Neuron (in vitro differentiated cells): ENCODE data around the gene BCL6.

Source experiments
- H2AFZ ChIP-seq: one replicate; pipeline ENCODE4 v1.6.1; 2013; ENCODE audit warnings: low read depth, mild to moderate bottlenecking, inconsistent platforms, low read length, moderate library complexity
- H3K27me3 ChIP-seq: one replicate; pipeline ENCODE4 v1.6.1; 2013; ENCODE audit warnings: low read length; ENCODE audit not compliant: insufficient read depth
- H3K36me3 ChIP-seq: one replicate; pipeline ENCODE4 v1.6.1; 2013; ENCODE audit warnings: low read length; ENCODE audit not compliant: insufficient read depth
- H3K4me1 ChIP-seq: one replicate; pipeline ENCODE4 v1.6.1; 2013; ENCODE audit warnings: low read length; ENCODE audit not compliant: insufficient read depth
- H3K4me3 ChIP-seq: 2 replicates; pipeline ENCODE4 v1.5.1; 2013; ENCODE audit warnings: mild to moderate bottlenecking, low read length, moderate library complexity
- H3K9me3 ChIP-seq: one replicate; pipeline ENCODE4 v1.6.1; 2013; ENCODE audit warnings: low read length

Gene BCL6

GRCh38 chr3:187748050-187748481 is 2.8 kb upstream of the BCL6 start:
- peak overlapping the region; percentile 39 for H2AFZ ChIP-seq
- no peaks in the 10 kb centered on the region for H3K36me3 ChIP-seq
- H3K9me3 ChIP-seq, result no peaks in the 10 kb centered on the region
- H3K4me1 ChIP-seq, result peaks cover 21% of the 10 kb centered on the region
- H3K4me3 ChIP-seq, result peak overlapping the region; percentile 87
- no peaks in the 10 kb centered on the region for H3K27me3 ChIP-seq

- Histone ChIP-seq H2AFZ (peak overlapping the region; percentile 39), H3K36me3 (no peaks in the 10 kb centered on the region), H3K4me3 (peak overlapping the region; percentile 87), H3K27me3 (no peaks in the 10 kb centered on the region), H3K4me1 (peaks cover 26% of the 10 kb centered on the region), H3K9me3 (no peaks in the 10 kb centered on the region)
Observed at GRCh38 chr3:187747506-187747905, 2.2 kb upstream of the BCL6 start.

DNA sequence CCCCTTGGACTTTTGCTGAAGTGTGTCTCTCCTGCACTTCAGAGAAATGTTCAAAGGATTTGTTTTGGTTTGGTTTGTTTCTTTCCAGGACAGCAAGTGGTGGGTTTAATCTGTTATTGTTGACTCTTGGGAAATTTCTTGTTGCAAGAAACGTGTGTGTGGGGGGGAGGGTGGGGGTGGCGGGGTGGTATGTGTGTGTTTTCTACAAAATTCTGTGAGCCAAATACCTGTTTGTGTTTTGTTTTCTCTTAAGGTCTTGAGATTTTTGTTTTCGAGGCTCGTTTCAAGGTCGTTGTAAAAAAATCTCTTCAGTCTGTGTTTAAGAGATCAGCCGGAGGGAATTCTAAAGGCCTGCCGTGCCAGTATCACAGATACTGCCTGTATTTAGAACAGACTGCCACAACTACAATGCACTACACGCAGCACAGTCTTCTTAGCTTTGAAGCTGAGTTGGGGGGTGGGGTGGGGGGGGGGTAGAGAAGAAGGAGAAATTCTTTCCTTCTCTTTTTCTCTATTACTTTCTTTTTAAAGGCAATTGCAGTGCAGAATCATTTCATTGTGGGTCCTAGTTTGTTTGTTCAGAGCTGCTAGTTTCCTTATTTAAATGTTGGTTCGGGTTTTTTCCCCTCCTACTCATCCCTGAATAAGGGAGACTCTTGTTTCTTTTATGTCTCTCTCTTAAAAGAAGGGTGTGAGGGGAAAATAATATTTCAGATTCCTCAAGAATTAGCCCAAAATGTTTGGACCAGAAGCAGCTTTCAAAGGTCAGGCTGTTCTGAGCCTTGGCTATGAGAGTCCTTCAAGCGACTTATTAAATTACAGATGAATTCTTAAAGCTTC is 1.4 kb upstream of the BCL6 start:
- H2AFZ ChIP-seq, result no peak overlapping the region
- no peaks in the 10 kb centered on the region for H3K36me3 ChIP-seq
- H3K27me3 ChIP-seq, result no peaks in the 10 kb centered on the region
- peaks cover 30% of the 10 kb centered on the region for H3K4me1 ChIP-seq
- no peaks in the 10 kb centered on the region for H3K9me3 ChIP-seq
- peak overlapping the region; percentile 87 for H3K4me3 ChIP-seq

GRCh38 chr3:187746059-187746441 is 782 bp upstream of the BCL6 start:
- no peaks in the 10 kb centered on the region for H3K9me3 ChIP-seq
- peak overlapping the region; percentile 87 for H3K4me3 ChIP-seq
- peaks cover 36% of the 10 kb centered on the region for H3K4me1 ChIP-seq
- no peaks in the 10 kb centered on the region for H3K36me3 ChIP-seq
- H2AFZ ChIP-seq, result peak overlapping the region; percentile 42
- H3K27me3 ChIP-seq, result no peaks in the 10 kb centered on the region

DNA sequence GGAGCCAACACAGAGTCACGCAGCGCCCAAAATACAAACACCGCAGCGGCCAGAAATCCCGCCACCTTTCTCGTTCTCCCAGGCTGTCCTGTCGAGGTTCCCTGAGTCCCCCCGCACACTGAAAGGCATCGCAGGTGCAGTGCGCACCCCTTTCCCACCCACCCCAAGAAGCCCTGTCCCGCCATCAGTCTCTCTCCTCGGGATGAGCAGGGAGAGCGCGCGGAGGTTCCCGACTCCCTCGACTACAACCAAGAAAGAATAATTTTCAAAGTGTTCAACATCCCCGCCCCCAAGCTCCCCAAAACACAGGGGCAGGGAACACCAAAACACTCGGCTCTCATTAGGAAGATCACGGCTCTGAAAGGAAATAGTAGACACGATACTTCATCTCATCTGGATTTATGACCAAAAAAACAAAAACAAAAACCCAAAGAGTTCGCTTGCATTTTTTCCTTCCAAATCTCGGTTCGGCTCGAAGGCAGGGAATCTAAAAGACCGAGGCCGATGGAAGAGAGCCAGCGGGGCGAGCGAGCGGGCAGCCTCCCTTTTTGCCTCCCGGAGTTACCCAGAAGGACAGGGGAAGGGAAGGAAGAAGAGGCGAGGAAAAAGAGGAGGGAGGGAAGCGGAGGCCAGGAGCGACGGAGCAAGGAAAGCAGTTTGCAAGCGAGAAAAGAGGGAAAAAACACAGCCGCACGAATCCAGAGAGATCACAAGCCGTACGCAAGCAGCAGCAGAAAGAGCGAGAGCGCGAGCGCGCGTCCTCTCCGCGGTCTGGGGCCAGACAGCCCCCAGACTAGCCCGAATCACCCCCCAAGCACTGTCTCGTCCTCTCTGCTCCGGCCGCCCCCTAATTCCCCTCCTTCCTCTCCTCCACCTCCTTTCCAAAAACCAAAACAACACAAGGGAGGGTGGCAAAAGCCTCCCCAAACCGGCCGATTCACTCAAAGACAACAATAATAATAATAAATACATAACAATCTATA is 808 bp downstream of the BCL6 start:
- peaks cover 43% of the 10 kb centered on the region for H3K4me1 ChIP-seq
- peak overlapping the region; percentile 71 for H2AFZ ChIP-seq
- peak overlapping the region; percentile 87 for H3K4me3 ChIP-seq
- H3K9me3 ChIP-seq, result no peaks in the 10 kb centered on the region
- H3K27me3 ChIP-seq, result no peaks in the 10 kb centered on the region
- no peaks in the 10 kb centered on the region for H3K36me3 ChIP-seq

- peak overlapping the region; percentile 87 for H3K4me3 ChIP-seq
- H3K9me3 ChIP-seq, result no peaks in the 10 kb centered on the region
- H2AFZ ChIP-seq, result peak overlapping the region; percentile 21
- no peaks in the 10 kb centered on the region for H3K27me3 ChIP-seq
- peaks cover 47% of the 10 kb centered on the region for H3K4me1 ChIP-seq
- H3K36me3 ChIP-seq, result no peaks in the 10 kb centered on the region
Observed at GRCh38 chr3:187743195-187744141, 1.8 kb downstream of the BCL6 start.

DNA sequence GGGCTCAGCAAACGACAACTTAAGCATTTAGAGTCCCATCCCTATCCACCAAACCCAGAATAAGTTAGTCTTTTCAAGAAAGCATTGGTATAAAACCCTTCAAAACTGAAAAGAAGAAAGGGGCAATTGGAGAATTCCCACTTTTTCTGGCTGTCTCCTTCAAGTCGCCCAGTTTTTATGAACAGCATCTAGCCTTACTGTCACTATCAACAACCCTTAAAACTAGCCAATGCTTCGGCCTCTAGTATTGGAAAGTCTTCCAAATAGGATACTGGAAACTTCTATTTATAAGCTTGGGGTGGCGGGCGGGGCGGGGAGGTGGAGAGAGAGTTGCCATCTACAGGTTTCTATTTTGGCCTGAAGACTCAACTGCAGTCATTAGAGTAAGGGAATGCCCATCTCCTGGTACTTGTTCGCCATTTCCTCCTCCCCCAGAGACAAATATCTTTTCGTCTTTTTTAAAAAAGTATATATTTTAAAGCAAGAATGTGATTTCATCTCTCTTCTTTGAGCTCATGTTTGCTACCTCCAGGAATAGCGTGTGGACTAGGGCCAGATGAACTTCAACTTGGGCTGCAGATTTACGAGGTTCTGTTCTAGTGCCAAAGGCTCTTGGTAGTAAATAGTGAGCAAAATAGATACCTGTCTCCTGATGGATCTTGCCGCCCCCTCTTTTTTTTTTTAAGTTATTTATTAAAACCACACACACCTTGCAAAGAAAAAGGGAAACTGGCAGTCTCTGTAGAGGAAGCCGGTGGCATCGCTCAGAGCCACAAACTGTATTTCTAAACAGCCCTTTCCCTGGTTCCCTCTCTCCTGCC is 2.7 kb downstream of the BCL6 start:
- no peaks in the 10 kb centered on the region for H3K27me3 ChIP-seq
- no peak overlapping the region for H2AFZ ChIP-seq
- H3K4me1 ChIP-seq, result peaks cover 38% of the 10 kb centered on the region
- peak overlapping the region; percentile 87 for H3K4me3 ChIP-seq
- H3K36me3 ChIP-seq, result no peaks in the 10 kb centered on the region
- no peaks in the 10 kb centered on the region for H3K9me3 ChIP-seq

DNA sequence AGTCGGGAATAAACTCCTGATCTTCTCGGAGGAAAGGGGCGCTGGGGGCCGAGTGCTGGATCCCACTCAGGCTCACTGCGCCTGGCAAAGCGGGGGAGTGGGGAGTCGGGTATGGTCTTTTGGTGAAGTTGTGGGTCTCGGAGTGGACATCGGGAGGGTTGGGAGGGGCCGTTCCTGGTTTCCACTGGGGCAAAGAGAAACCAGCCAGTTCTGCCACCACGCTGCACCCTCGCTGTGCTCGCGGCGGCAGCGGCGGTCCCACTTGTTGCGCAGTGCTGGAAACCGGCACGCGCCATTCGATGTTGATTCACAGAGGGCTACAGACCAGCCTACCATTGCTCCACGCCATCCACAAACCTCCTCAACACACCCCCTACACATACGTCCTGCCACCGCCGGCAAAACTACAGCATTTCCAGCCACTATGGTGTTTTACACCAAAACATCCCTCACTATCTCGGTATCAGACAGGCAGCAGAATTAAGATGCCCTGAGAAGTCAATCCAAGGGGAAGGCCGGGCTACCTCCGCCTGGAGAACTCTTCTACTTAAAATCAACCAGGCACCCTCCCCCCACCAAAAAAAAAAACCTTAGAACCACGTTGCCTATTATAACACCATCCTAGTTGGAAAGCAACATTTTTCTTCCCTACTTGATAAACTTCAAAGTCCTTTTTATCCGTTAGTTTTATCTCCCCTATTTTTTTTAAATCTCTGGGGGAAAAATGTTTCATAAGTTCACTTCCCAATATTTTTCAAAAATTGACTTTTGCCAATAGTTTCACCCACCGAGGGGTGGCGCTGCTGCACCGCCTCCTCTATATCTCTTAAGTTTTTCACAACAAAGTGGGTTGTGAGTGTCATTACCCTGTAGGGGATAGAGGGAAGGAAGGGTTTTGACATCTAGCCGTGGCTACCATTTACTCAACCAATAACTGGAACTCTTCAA is 3.6 kb downstream of the BCL6 start:
- H3K4me1 ChIP-seq, result peaks cover 30% of the 10 kb centered on the region
- H3K9me3 ChIP-seq, result no peaks in the 10 kb centered on the region
- H3K27me3 ChIP-seq, result no peaks in the 10 kb centered on the region
- no peak overlapping the region for H2AFZ ChIP-seq
- no peaks in the 10 kb centered on the region for H3K36me3 ChIP-seq
- H3K4me3 ChIP-seq, result peak overlapping the region; percentile 63

DNA sequence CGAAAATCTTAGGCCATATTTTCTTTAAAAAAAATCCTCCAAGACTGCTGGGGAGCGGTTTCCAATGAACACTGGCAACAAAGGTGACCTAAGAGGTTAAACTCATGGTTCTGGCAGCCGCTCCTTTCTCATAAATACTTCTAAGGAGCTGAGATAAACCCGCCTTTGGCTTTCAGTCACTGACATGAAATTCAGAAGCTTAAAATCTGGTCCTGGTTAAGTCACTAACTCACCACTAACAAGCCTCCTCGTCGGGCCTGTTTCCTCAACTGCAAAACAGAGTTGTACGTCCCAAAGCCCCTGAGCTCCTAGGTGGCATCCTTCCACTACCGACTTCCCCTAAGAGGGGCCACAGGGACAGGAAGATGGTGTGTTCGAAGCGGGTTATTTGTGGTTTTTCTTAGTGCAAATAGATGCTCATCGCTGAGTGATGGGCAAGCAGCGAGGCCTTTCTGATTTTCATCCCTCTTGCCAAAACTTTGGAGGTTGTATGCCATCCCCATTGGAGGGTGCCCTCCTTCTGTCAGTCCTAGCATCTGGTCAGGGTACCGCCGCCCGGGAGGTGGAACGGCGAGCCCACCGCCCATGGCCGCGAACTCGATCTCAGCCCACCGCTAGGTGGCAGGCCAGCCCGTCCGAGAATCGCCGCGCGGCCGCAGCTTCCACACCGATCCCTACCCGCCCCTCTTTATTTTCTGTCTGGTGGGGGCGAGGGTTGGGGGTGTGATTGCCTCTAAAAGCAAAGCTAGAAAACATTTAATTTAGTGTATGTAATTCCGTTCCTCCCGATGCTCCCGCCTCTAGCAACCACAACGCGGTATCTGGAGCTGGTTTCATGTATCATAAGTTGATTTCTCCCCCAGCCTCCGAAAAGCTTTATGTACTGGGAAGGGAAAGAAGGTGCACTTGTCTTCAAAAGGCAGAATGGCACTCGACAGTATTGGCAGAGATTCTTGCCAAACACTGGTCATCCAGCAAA is 4.6 kb downstream of the BCL6 start:
- no peaks in the 10 kb centered on the region for H3K27me3 ChIP-seq
- peaks cover 30% of the 10 kb centered on the region for H3K4me1 ChIP-seq
- no peaks in the 10 kb centered on the region for H3K36me3 ChIP-seq
- peak overlapping the region; percentile 63 for H3K4me3 ChIP-seq
- H2AFZ ChIP-seq, result no peak overlapping the region
- no peaks in the 10 kb centered on the region for H3K9me3 ChIP-seq

- peaks cover 30% of the 10 kb centered on the region for H3K4me1 ChIP-seq
- H2AFZ ChIP-seq, result peak overlapping the region; percentile 16
- peak overlapping the region; percentile 63 for H3K4me3 ChIP-seq
- H3K36me3 ChIP-seq, result no peaks in the 10 kb centered on the region
- H3K9me3 ChIP-seq, result no peaks in the 10 kb centered on the region
- H3K27me3 ChIP-seq, result no peaks in the 10 kb centered on the region
Observed at GRCh38 chr3:187739561-187740332, 5.5 kb downstream of the BCL6 start.
